Glutamatergic neuron (in vitro differentiated cells): ENCODE data around the gene PPP6R2. TPM values are rescaled to one million over a fixed set of nuclear protein-coding genes. Genes with fewer than 3 reads are reported as not detected.
A peak's percentile ranks its signal among the peaks of the same experiment; 100 is the strongest.
"Not testable (repeated sequence)": the region's sequence is repeated elsewhere in the genome, so short reads cannot be mapped to it uniquely, and the experiment has no call there.

Experiments
- DNase-seq: peaks from one replicate; pipeline ENCODE4 v3.0.0; 2022
- H3K27ac Mint-ChIP-seq: one replicate; pipeline ENCODE4 v1.8.0; 2020; ENCODE audit warnings: mild to moderate bottlenecking, mixed read lengths, inconsistent platforms; ENCODE audit not compliant: unreplicated experiment
- H3K27me3 Mint-ChIP-seq: one replicate; pipeline ENCODE4 v1.8.0; 2020; ENCODE audit warnings: mild to moderate bottlenecking, moderate library complexity, mixed read lengths, inconsistent platforms; ENCODE audit not compliant: unreplicated experiment
- H3K36me3 Mint-ChIP-seq: one replicate; pipeline ENCODE4 v1.8.0; 2020; ENCODE audit warnings: mild to moderate bottlenecking, mixed read lengths, inconsistent platforms; ENCODE audit not compliant: unreplicated experiment
- H3K4me1 Mint-ChIP-seq: one replicate; pipeline ENCODE4 v1.8.0; 2020; ENCODE audit warnings: mild to moderate bottlenecking, low read depth, mixed read lengths, inconsistent platforms; ENCODE audit not compliant: unreplicated experiment
- H3K4me3 Mint-ChIP-seq: one replicate; pipeline ENCODE4 v1.8.0; 2020; ENCODE audit warnings: mild to moderate bottlenecking, mixed read lengths, inconsistent platforms; ENCODE audit not compliant: unreplicated experiment
- H3K9me3 Mint-ChIP-seq: one replicate; pipeline ENCODE4 v1.8.0; 2020; ENCODE audit warnings: mild to moderate bottlenecking, moderate library complexity, mixed read lengths, inconsistent platforms; ENCODE audit not compliant: unreplicated experiment
- CTCF ChIP-seq: fragments of 200-600 bp; sonication (generic); IDR thresholded peaks from one replicate; pipeline ENCODE4 v1.5.0; 2021; ENCODE audit not compliant: partially characterized antibody, unreplicated experiment
- total RNA-seq: library from RNA; stranded (reverse); fragmentation: NEBNext Ultra II Directional; extraction: Animal tissue kit (Norgen Biotek cat#: 25700); gene quantifications from one replicate; pipeline ENCODE4 v1.2.1, GENCODE V29; 2021; ENCODE audit not compliant: unreplicated experiment

The PPP6R2 gene
- total RNA-seq, 1 donor from 2014 or later = 122 TPM

- Mint-ChIP-seq H3K9me3 (peaks cover 5% of the 10 kb centered on the region), H3K27ac (peak overlapping the region; percentile 55), H3K27me3 (peaks cover 11% of the 10 kb centered on the region), H3K36me3 (peaks cover 5% of the 10 kb centered on the region), H3K4me1 (peaks cover 8% of the 10 kb centered on the region), H3K4me3 (peak overlapping the region; percentile 82)
- DNase-seq = no peak
- no peak for TF ChIP-seq CTCF
Observed at GRCh38 chr22:50327711-50328019, 15.5 kb upstream of the PPP6R2 start.

- H3K4me3 Mint-ChIP-seq = no peak overlapping the region
- no peak for DNase-seq
- peaks cover 11% of the 10 kb centered on the region for H3K27me3 Mint-ChIP-seq
- peaks cover 8% of the 10 kb centered on the region for H3K4me1 Mint-ChIP-seq
- peak overlapping the region; percentile 17 for H3K27ac Mint-ChIP-seq
- no peak for TF ChIP-seq CTCF
- peaks cover 5% of the 10 kb centered on the region for H3K9me3 Mint-ChIP-seq
- H3K36me3 Mint-ChIP-seq = peaks cover 5% of the 10 kb centered on the region
Observed at GRCh38 chr22:50329236-50329635, 13.9 kb upstream of the PPP6R2 start.

- H3K27ac Mint-ChIP-seq, H3K9me3 Mint-ChIP-seq, H3K4me3 Mint-ChIP-seq, H3K36me3 Mint-ChIP-seq, H3K4me1 Mint-ChIP-seq, H3K27me3 Mint-ChIP-seq, DNase-seq: not testable (repeated sequence)
Observed at GRCh38 chr22:50334433-50334832, 8.7 kb upstream of the PPP6R2 start.

- TF ChIP-seq CTCF = no peak
- no peaks in the 10 kb centered on the region for H3K27me3 Mint-ChIP-seq
- no peak for DNase-seq
- no peaks in the 10 kb centered on the region for H3K36me3 Mint-ChIP-seq
- peaks cover under 1% of the 10 kb centered on the region for H3K9me3 Mint-ChIP-seq
- no peak overlapping the region for H3K4me3 Mint-ChIP-seq
- H3K4me1 Mint-ChIP-seq = no peaks in the 10 kb centered on the region
- H3K27ac Mint-ChIP-seq = no peak overlapping the region
Observed at GRCh38 chr22:50337262-50338041, 5.7 kb upstream of the PPP6R2 start.

GRCh38 chr22:50338042-50338573 is 5.0 kb upstream of the PPP6R2 start:
- Mint-ChIP-seq H3K27ac (no peak overlapping the region), H3K4me1 (no peaks in the 10 kb centered on the region), H3K4me3 (no peak overlapping the region), H3K27me3 (no peaks in the 10 kb centered on the region), H3K9me3 (peaks cover 3% of the 10 kb centered on the region), H3K36me3 (no peaks in the 10 kb centered on the region)
- DNase-seq = no peak
- TF ChIP-seq CTCF = no peak
